ENCODE data around the gene CD300E. TPM values are rescaled to one million over a fixed set of nuclear protein-coding genes. Genes with fewer than 3 reads are reported as not detected.
"Not testable (repeated sequence)": the region's sequence is repeated elsewhere in the genome, so short reads cannot be mapped to it uniquely, and the experiment has no call there.

CD300E gene
- total RNA-seq, 1 experiment from 2014 or later: not detected

- H3K9ac ChIP-seq (ENCODE audit: low read length); H4K20me1 ChIP-seq (ENCODE audit: insufficient read depth, low read depth, low read length); H3K36me3 ChIP-seq (ENCODE audit: insufficient read depth, low read length); H3K9me2 ChIP-seq (replicated peaks; ENCODE audit: insufficient read depth, low read length); H3K9me3 ChIP-seq (ENCODE audit: low read length); H3K4me3 ChIP-seq (ENCODE audit: low read length); H3K4me2 ChIP-seq (ENCODE audit: low read depth, low read length, poor library complexity, severe bottlenecking); H2AFZ ChIP-seq (ENCODE audit: low read length); H3K79me2 ChIP-seq (ENCODE audit: low read length); H3K27me3 ChIP-seq (ENCODE audit: low read length); H3K27ac ChIP-seq (ENCODE audit: low read length); DNase-seq; H3K4me1 ChIP-seq (ENCODE audit: low read length): not testable (repeated sequence)
Measured at GRCh38 chr17:74573635-74574034, 49.9 kb downstream of the CD300E start.

GRCh38 chr17:74573169-74573568 lies 50.4 kb downstream of the CD300E start:
- Histone ChIP-seq H2AFZ (ENCODE audit: low read length) (no peak overlapping the region), H3K27ac (ENCODE audit: low read length) (no peak overlapping the region), H4K20me1 (ENCODE audit: insufficient read depth, low read depth, low read length) (no peaks in the 10 kb centered on the region), H3K9me2 (replicated peaks; ENCODE audit: insufficient read depth, low read length) (no peaks in the 10 kb centered on the region), H3K27me3 (ENCODE audit: low read length) (no peaks in the 10 kb centered on the region), H3K4me1 (ENCODE audit: low read length) (no peaks in the 10 kb centered on the region), H3K36me3 (ENCODE audit: insufficient read depth, low read length) (no peaks in the 10 kb centered on the region), H3K9ac (ENCODE audit: low read length) (no peak overlapping the region), H3K9me3 (ENCODE audit: low read length) (no peaks in the 10 kb centered on the region), H3K4me3 (ENCODE audit: low read length) (no peak overlapping the region), H3K79me2 (ENCODE audit: low read length) (no peaks in the 10 kb centered on the region), H3K4me2 (ENCODE audit: low read depth, low read length, poor library complexity, severe bottlenecking) (no peak overlapping the region)
- no peak for DNase-seq

DNA sequence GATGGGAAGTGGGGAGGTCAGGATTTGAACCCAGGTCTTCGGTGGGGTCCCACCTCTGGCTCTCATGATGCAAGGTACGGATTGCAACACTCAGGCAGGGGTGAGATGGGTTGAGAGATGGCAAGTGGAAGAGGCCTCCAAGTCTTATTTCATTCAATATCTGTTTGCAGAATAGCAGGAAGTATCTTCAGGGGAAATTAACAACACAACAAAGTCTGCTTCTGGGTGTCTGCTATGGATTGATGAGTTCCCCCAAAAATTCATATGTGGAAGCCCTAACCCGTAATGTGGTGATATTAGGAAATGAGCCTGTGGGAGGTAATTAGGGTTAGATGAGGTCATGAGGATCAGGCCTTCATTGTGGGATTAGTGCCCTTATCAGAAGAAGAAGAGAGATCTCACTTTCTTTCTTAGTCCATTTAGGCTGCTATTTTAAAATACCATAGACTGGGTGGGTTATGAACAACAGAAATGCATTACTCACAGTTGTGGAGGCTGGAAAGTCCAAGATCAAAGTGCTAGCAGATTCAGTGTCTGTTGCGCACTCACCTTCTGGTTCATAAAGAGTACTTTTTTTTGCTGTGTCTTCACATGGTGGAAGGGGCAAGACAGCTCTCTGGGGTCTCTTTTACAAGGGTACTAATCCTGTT lies 51.8 kb downstream of the CD300E start:
- no peaks in the 10 kb centered on the region for H3K9me2 ChIP-seq (replicated peaks; ENCODE audit: insufficient read depth, low read length)
- no peak overlapping the region for H3K27ac ChIP-seq (ENCODE audit: low read length)
- no peaks in the 10 kb centered on the region for H3K27me3 ChIP-seq (ENCODE audit: low read length)
- H2AFZ ChIP-seq (ENCODE audit: low read length): no peak overlapping the region
- H3K4me3 ChIP-seq (ENCODE audit: low read length): no peak overlapping the region
- no peaks in the 10 kb centered on the region for H3K4me1 ChIP-seq (ENCODE audit: low read length)
- H3K79me2 ChIP-seq (ENCODE audit: low read length): no peaks in the 10 kb centered on the region
- no peaks in the 10 kb centered on the region for H4K20me1 ChIP-seq (ENCODE audit: insufficient read depth, low read depth, low read length)
- DNase-seq: no peak
- no peaks in the 10 kb centered on the region for H3K36me3 ChIP-seq (ENCODE audit: insufficient read depth, low read length)
- no peaks in the 10 kb centered on the region for H3K9me3 ChIP-seq (ENCODE audit: low read length)
- H3K4me2 ChIP-seq (ENCODE audit: low read depth, low read length, poor library complexity, severe bottlenecking): no peak overlapping the region
- no peak overlapping the region for H3K9ac ChIP-seq (ENCODE audit: low read length)

GRCh38 chr17:74569020-74570003 lies 54.2 kb downstream of the CD300E start:
- Histone ChIP-seq H3K9ac (ENCODE audit: low read length) (no peak overlapping the region), H3K4me3 (ENCODE audit: low read length) (no peak overlapping the region), H3K36me3 (ENCODE audit: insufficient read depth, low read length) (no peaks in the 10 kb centered on the region), H3K4me1 (ENCODE audit: low read length) (no peaks in the 10 kb centered on the region), H4K20me1 (ENCODE audit: insufficient read depth, low read depth, low read length) (no peaks in the 10 kb centered on the region), H3K4me2 (ENCODE audit: low read depth, low read length, poor library complexity, severe bottlenecking) (no peak overlapping the region), H3K27me3 (ENCODE audit: low read length) (no peaks in the 10 kb centered on the region), H2AFZ (ENCODE audit: low read length) (no peak overlapping the region), H3K9me2 (replicated peaks; ENCODE audit: insufficient read depth, low read length) (no peaks in the 10 kb centered on the region), H3K9me3 (ENCODE audit: low read length) (no peaks in the 10 kb centered on the region), H3K79me2 (ENCODE audit: low read length) (no peaks in the 10 kb centered on the region), H3K27ac (ENCODE audit: low read length) (no peak overlapping the region)
- DNase-seq: no peak

DNA sequence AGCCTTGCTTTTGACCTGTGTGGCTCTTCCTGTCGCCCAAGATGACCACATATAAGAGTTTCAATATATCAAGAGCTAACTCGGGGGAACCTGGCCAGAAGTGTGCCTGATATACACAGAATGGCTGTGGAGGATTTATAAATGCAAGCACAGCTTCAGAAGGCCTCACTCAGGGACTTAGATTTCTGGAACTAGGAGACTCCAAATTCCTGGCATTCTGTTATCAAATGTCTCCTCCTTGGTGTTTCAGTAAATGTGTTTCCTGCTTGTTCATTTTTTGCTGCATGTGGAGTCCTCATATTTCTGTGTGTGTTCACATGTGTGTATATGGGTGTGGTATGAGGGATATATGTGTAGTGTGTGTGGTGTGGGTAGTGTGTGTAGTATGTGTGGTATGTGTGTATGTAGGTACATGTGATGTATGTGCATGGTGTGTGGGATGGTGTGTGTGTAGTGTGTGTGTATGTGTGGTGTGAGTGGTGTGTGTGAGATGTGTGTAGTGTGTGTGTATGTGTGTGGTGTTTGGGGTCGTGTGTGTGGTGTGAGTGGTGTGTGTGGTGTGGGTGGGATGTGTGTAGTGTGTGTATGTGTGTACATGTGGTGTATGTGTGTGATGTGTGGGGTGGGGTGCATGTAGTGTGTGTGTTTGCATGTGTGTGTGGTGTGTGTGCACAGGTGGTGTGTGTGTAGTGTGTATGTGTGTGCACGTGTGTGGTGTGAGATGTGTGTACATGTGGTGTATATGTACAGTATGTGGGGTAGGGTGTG lies 55.2 kb downstream of the CD300E start:
- H3K4me1 ChIP-seq (ENCODE audit: low read length): no peaks in the 10 kb centered on the region
- no peaks in the 10 kb centered on the region for H4K20me1 ChIP-seq (ENCODE audit: insufficient read depth, low read depth, low read length)
- no peak overlapping the region for H3K4me3 ChIP-seq (ENCODE audit: low read length)
- no peaks in the 10 kb centered on the region for H3K36me3 ChIP-seq (ENCODE audit: insufficient read depth, low read length)
- no peaks in the 10 kb centered on the region for H3K79me2 ChIP-seq (ENCODE audit: low read length)
- H3K4me2 ChIP-seq (ENCODE audit: low read depth, low read length, poor library complexity, severe bottlenecking): no peak overlapping the region
- no peaks in the 10 kb centered on the region for H3K9me2 ChIP-seq (replicated peaks; ENCODE audit: insufficient read depth, low read length)
- no peak overlapping the region for H2AFZ ChIP-seq (ENCODE audit: low read length)
- no peaks in the 10 kb centered on the region for H3K27me3 ChIP-seq (ENCODE audit: low read length)
- no peak overlapping the region for H3K9ac ChIP-seq (ENCODE audit: low read length)
- no peaks in the 10 kb centered on the region for H3K9me3 ChIP-seq (ENCODE audit: low read length)
- no peak for DNase-seq
- H3K27ac ChIP-seq (ENCODE audit: low read length): no peak overlapping the region

GRCh38 chr17:74567397-74567796 lies 56.1 kb downstream of the CD300E start, which contains the start of gene CD300H:
Gene CD300H, minus strand, starts transcription at chr17:74567509.
- H3K27ac ChIP-seq (ENCODE audit: low read length): no peak within 1 kb of the TSS
- no peak within 1 kb of the TSS for H3K4me3 ChIP-seq (ENCODE audit: low read length)
- H4K20me1 ChIP-seq (ENCODE audit: insufficient read depth, low read depth, low read length): no peaks in the 10 kb centered on the region
- H2AFZ ChIP-seq (ENCODE audit: low read length): no peak within 1 kb of the TSS
- H3K9ac ChIP-seq (ENCODE audit: low read length): no peak within 1 kb of the TSS
- no peaks in the 10 kb centered on the region for H3K9me2 ChIP-seq (replicated peaks; ENCODE audit: insufficient read depth, low read length)
- no peaks in the 10 kb centered on the region for H3K27me3 ChIP-seq (ENCODE audit: low read length)
- no peaks in the 10 kb centered on the region for H3K4me1 ChIP-seq (ENCODE audit: low read length)
- H3K4me2 ChIP-seq (ENCODE audit: low read depth, low read length, poor library complexity, severe bottlenecking): no peak within 1 kb of the TSS
- no peak for DNase-seq
- H3K9me3 ChIP-seq (ENCODE audit: low read length): no peaks in the 10 kb centered on the region
- H3K36me3 ChIP-seq (ENCODE audit: insufficient read depth, low read length): no peaks in the 10 kb centered on the region
- no peaks in the 10 kb centered on the region for H3K79me2 ChIP-seq (ENCODE audit: low read length)

GRCh38 chr17:74566132-74566753 lies 57.3 kb downstream of the CD300E start:
- H2AFZ ChIP-seq (ENCODE audit: low read length): no peak overlapping the region
- no peak overlapping the region for H3K27ac ChIP-seq (ENCODE audit: low read length)
- no peaks in the 10 kb centered on the region for H3K36me3 ChIP-seq (ENCODE audit: insufficient read depth, low read length)
- no peaks in the 10 kb centered on the region for H3K9me2 ChIP-seq (replicated peaks; ENCODE audit: insufficient read depth, low read length)
- DNase-seq: peak; percentile 78
- no peaks in the 10 kb centered on the region for H3K27me3 ChIP-seq (ENCODE audit: low read length)
- no peak overlapping the region for H3K4me3 ChIP-seq (ENCODE audit: low read length)
- H3K4me1 ChIP-seq (ENCODE audit: low read length): no peaks in the 10 kb centered on the region
- H3K9me3 ChIP-seq (ENCODE audit: low read length): no peaks in the 10 kb centered on the region
- H3K9ac ChIP-seq (ENCODE audit: low read length): no peak overlapping the region
- no peaks in the 10 kb centered on the region for H3K79me2 ChIP-seq (ENCODE audit: low read length)
- H4K20me1 ChIP-seq (ENCODE audit: insufficient read depth, low read depth, low read length): no peaks in the 10 kb centered on the region
- H3K4me2 ChIP-seq (ENCODE audit: low read depth, low read length, poor library complexity, severe bottlenecking): no peak overlapping the region
